Ovary (tissue), 9 donors: Measurements from ENCODE around the gene ZNF211. TPM values are rescaled to one million over a fixed set of nuclear protein-coding genes. Genes with fewer than 3 reads are reported as not detected.
A peak's percentile ranks its signal among the peaks of the same experiment; 100 is the strongest.

Experiments
- DNase-seq, 5 donors: peaks; one replicate each; pipeline ENCODE4 v3.0.0-alpha.2; 2019 to 2020
- H3K27ac ChIP-seq, 2 donors: fragments of 200-600 bp; one replicate each; pipeline versions ENCODE4 v1.5.1 to v1.8.0; 2019 to 2022
- H3K27me3 ChIP-seq: fragments of 200-600 bp; one replicate; pipeline ENCODE4 v1.8.0; 2022
- H3K36me3 ChIP-seq: fragments of 200-600 bp; sonication (generic); one replicate; pipeline ENCODE4 v1.5.1; 2019
- H3K4me1 ChIP-seq: one replicate; pipeline ENCODE4 v1.8.1; 2013; ENCODE audit warnings: mild to moderate bottlenecking, moderate library complexity; ENCODE audit not compliant: insufficient read depth
- H3K4me3 ChIP-seq: fragments of 200-600 bp; sonication (generic); one replicate; pipeline ENCODE4 v1.5.1; 2017
- H3K9me3 ChIP-seq, 2 donors: fragments of 200-600 bp in 1 of 2; sonication (generic) in 1 of 2; one replicate each; pipeline versions ENCODE4 v1.5.1 to v1.8.1; 2013 to 2019; ENCODE audit warnings: mild to moderate bottlenecking in 1 of 2, moderate library complexity in 1 of 2
- EP300 ChIP-seq: sonication (generic); formaldehyde crosslinking; IDR thresholded peaks from one replicate; pipeline ENCODE4 v1.6.1; 2017; ENCODE audit warnings: antibody characterized with exemption
- POLR2A ChIP-seq: fragments of 450-650 bp; IDR thresholded peaks from one replicate; pipeline ENCODE4 v1.6.1; 2017; ENCODE audit warnings: antibody characterized with exemption, mild to moderate bottlenecking, moderate library complexity
- WGBS, 3 donors: extraction: QIAGEN DNeasy Blood & Tissue Kit in 1 of 3; methylation state at CpG; one replicate each; pipeline versions ENCODE4 v1.1.5 to v1.1.7; 2013 to 2017; 5-methylcytosine and 5-hydroxymethylcytosine counted together
- intact Hi-C, 4 donors: fragments of 100-400 bp; cut with DNase I; formaldehyde crosslinking; loops; one replicate each; pipeline versions ENCODE4 v1.11.0 to v1.15.1; 2022 to 2023
- polyA plus RNA-seq, 2 donors: library from polyadenylated mRNA; stranded (reverse); fragments of 200-250 nt in 1 of 2; fragments of 350-450 nt in 1 of 2; fragmentation: Illumina TruSeq in 1 of 2; extraction: RNeasy Lipid Tissue Mini Kit (QIAGEN cat#74804) in 1 of 2; gene quantifications; one replicate each; pipeline ENCODE4 v1.2.3, GENCODE V29; 2013 to 2014
- total RNA-seq, 7 donors: library from RNA; depleted of rRNA in 2 of 7; stranded (reverse); fragments of >200 nt in 2 of 7; fragmentation: NEBNext Ultra II Directional in 3 of 7; extraction: Animal tissue kit (Norgen Biotek cat#: 25700) in 3 of 7; gene quantifications; one replicate each; pipeline versions ENCODE4 v1.1.0 to v1.2.4, GENCODE V29; 2016 to 2023
- TF ChIP-seq, protein P1 (sequence below), 3 donors: fragments of 450-650 bp in 2 of 3; fragments of 200-600 bp in 1 of 3; IDR thresholded peaks; one replicate each; pipeline versions ENCODE4 v1.5.1 to v1.8.0; 2016 to 2022; ENCODE audit warnings: antibody characterized with exemption in 3 of 3, mild to moderate bottlenecking in 1 of 3
- donor health status: DM: no; HTN: no; CAD: no; lungs with moderate emphysema.
- donor health status: DM: no; HTN: no; CAD: no.
- donor health status: Bipolar disorder and iron deficiency.
- donor health status: DM: yes; HTN: yes; CAD: no.
- donor health status: DM: no; HTN: no; CAD: no.
- donor health status: DM: yes; HTN: yes; CAD: no.

Gene ZNF211
- total and polyA plus RNA-seq, 9 donors, result 8.3 to 16.7 (median 12.0) TPM

DNA sequence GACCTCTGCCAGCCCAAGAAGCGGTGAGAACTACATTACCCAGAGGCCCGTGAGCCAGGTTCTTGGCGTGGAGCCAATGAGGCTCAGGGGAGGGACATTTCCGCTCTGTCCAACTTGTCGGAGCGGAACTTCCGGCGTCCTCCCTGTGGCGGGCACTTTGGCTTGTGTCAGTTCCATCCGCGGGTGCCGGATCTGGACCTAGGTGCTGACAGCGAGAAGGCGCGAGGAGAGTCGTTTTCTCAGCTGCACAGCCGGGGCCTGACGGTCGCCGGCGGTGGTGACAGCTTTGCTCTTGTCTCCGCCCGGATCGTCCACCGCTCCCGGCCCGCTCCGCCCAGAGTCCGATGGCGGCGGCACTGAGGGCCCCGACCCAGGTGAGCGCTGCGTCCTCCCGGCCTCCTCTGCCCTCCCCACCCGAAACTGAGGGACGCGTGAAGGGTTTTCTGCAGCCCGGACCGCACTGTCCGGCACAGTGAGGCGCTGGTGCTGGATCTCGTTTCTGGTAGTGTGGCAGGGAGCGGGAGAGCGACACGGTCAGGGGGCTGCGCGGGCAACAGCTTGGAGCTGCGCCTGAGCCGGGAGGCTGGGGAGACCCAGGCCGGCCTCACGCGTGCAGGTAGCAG, 33.1 kb upstream of the ZNF211 start, which contains the start of gene ZNF530:
TSS of gene ZNF530 (plus strand) at position 125 of the 623 bp plus-strand sequence. CDS start 4,461 bp downstream, outside the sequence.
- TF ChIP-seq, protein P1, sequence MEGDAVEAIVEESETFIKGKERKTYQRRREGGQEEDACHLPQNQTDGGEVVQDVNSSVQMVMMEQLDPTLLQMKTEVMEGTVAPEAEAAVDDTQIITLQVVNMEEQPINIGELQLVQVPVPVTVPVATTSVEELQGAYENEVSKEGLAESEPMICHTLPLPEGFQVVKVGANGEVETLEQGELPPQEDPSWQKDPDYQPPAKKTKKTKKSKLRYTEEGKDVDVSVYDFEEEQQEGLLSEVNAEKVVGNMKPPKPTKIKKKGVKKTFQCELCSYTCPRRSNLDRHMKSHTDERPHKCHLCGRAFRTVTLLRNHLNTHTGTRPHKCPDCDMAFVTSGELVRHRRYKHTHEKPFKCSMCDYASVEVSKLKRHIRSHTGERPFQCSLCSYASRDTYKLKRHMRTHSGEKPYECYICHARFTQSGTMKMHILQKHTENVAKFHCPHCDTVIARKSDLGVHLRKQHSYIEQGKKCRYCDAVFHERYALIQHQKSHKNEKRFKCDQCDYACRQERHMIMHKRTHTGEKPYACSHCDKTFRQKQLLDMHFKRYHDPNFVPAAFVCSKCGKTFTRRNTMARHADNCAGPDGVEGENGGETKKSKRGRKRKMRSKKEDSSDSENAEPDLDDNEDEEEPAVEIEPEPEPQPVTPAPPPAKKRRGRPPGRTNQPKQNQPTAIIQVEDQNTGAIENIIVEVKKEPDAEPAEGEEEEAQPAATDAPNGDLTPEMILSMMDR (IDR thresholded peaks at IDR 0.05), result no peak
- TF ChIP-seq POLR2A (no peak), EP300 (no peak)
- no peaks in the 10 kb centered on the region for H3K36me3 ChIP-seq
- DNase-seq, result peak; percentile 92 to 96 (median 92)
- H3K9me3 ChIP-seq, result peaks cover 0 to 19% of the 10 kb centered on the region in 2 donors
- intact Hi-C loops, result no loop called here
- 0 to 1% (median 0%) methylated on average over 37 to 53 of the region's 53 CpGs for WGBS, 3 donors
- no peak within 1 kb of the TSS for H3K27ac ChIP-seq
- peak within 1 kb of the TSS; percentile 66 for H3K4me3 ChIP-seq
- H3K4me1 ChIP-seq, result peaks cover 5% of the 10 kb centered on the region
- no peaks in the 10 kb centered on the region for H3K27me3 ChIP-seq

DNA sequence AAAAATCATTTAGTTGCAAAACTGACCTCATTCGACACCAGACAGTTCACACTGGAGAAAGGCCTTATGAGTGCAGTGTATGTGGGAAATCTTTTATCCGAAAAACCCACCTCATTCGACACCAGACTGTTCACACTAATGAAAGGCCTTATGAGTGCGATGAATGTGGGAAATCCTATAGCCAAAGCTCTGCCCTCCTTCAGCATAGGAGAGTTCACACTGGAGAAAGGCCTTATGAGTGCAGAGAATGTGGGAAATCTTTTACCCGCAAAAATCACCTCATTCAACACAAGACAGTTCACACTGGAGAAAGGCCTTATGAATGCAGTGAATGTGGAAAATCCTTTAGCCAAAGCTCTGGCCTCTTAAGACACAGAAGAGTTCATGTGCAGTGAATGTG, 26.0 kb upstream of the ZNF211 start:
- intact Hi-C loops, result no loop called here
- WGBS, 3 donors, result 96 to 98% (median 97%) methylated on average over 5 of the region's 5 CpGs
- Histone ChIP-seq H3K27me3 (no peaks in the 10 kb centered on the region), H3K27ac (no peak overlapping the region), H3K4me1 (no peaks in the 10 kb centered on the region), H3K4me3 (no peak overlapping the region), H3K9me3 (peaks cover 0 to 51% of the 10 kb centered on the region in 2 donors), H3K36me3 (no peaks in the 10 kb centered on the region)
- DNase-seq, result no peak
- TF ChIP-seq POLR2A (no peak), EP300 (no peak)
- TF ChIP-seq, protein P1 (IDR thresholded peaks at IDR 0.05), result no peak

DNA sequence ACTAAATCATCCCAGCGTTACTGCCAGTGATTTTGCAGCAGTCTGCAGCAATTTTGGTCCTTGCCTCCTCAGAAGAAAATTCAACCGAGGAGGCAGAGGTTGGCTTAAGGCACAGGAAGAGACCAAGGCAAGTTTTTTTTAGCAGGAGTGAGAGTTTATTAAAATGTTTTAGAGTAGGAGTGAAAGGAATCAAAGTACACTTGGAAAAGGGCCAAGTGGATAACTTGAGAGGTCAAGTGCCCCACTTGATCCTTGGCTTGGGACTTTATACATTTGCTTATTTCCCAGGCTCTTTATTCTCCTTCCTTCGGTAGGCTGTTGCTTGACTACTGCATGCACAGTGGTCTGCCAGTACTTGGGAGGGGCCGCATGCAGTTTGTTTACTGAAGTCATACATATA, 21.9 kb upstream of the ZNF211 start:
- no peaks in the 10 kb centered on the region for H3K36me3 ChIP-seq
- peaks cover 4% of the 10 kb centered on the region for H3K4me1 ChIP-seq
- intact Hi-C loops, result no loop called here
- no peak for DNase-seq
- no peak overlapping the region for H3K27ac ChIP-seq
- H3K27me3 ChIP-seq, result no peaks in the 10 kb centered on the region
- H3K9me3 ChIP-seq, result peaks cover 3 to 30% of the 10 kb centered on the region in 2 donors
- 78 to 87% (median 81%) methylated on average over 4 of the region's 4 CpGs for WGBS, 3 donors
- no peak for TF ChIP-seq EP300
- TF ChIP-seq, protein P1 (IDR thresholded peaks at IDR 0.05), result no peak
- no peak for TF ChIP-seq POLR2A
- no peak overlapping the region for H3K4me3 ChIP-seq

DNA sequence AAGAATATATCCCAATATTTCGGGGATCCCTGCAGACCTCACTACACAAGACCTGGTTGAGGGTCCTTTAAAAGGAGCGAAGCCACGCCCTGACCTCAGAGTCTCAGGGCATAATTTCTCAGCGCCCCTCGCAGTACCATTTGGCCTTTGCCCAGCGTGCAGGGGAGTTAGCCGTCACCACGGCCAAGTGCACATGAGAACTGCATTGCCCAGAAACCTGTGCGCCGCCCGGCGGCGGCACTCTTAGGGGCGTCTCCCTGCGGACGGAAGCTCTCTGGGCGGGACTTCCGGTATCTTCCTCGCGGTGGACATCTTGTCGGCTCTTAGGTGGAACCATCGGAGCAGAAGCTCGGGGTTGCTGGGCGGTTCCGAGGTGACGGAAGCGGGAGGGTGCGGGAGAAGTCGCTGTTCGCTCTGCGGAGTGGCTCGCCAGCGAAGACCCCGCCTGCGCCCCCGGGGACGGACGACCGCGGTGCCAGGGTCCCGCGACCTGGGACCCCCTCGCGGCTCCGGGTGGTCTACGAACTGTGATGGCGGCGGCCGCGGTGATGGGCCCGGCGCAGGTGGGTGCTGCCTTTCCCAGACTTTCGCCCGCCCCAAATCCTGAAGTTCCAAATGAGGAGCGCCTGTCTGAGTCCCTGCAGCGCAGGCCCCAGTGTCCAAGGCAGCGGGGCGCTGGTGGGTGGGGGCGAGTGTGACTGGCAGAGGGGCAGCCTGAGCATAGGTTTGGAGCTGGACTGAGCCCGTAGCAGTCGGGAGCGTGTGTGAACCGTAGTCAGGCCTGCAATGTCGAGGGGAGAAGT, 18.8 kb upstream of the ZNF211 start, which contains the start of gene ZNF134:
TSS of gene ZNF134 (plus strand) at position 302 of the 803 bp plus-strand sequence. CDS start 5,227 bp downstream, outside the sequence.
- H3K4me1 ChIP-seq, result peaks cover 4% of the 10 kb centered on the region
- H3K4me3 ChIP-seq, result peak within 1 kb of the TSS; percentile 78
- H3K9me3 ChIP-seq, result peaks cover 17 to 44% of the 10 kb centered on the region in 2 donors
- no peaks in the 10 kb centered on the region for H3K27me3 ChIP-seq
- WGBS, 3 donors, result 2 to 3% (median 2%) methylated on average over 48 to 64 of the region's 64 CpGs
- DNase-seq, result peak; percentile 86 to 91 (median 90)
- H3K36me3 ChIP-seq, result peaks cover 2% of the 10 kb centered on the region
- peak within 1 kb of the TSS in 1 of 2 donors; percentile 65 for H3K27ac ChIP-seq
- intact Hi-C loops, result no loop called here
- TF ChIP-seq, protein P1 (IDR thresholded peaks at IDR 0.05), result peak in 1 of 3 donors; percentile 32
- no peak for TF ChIP-seq EP300
